GM19238 (cell line): ENCODE data around the gene SLC43A2.
A peak's percentile ranks its signal among the peaks of the same experiment; 100 is the strongest.

Source experiments
- DNase-seq: peaks from one replicate; pipeline ENCODE4 v3.0.0; 2011; ENCODE audit warnings: low spot score; ENCODE audit not compliant: insufficient read length

SLC43A2 gene

DNA sequence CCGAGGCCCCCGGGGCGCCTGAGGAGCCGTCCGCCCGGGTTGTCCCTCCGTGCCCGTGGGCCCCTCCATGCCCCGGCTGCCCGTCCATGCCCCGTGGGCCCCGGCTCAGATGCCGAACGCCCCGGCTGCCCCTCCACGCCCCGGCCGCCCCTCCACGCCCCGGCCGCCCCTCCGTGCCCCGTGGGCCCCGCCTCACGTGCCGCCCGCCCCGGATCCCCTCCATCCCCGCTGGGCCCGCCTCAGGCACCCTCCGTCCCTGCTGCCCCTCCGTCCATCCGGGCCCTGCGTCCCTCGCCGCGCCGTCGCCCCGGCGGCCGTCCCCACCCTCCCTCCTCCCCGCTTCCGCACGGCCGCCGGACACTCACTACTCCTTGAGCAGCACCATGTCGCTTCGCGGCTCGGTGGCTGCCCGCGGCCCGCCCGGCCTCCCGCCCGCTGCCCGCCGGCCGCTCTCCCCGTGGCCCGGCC is 66.4 kb downstream of the SLC43A2 start:
- DNase-seq, result peak; percentile 47

DNA sequence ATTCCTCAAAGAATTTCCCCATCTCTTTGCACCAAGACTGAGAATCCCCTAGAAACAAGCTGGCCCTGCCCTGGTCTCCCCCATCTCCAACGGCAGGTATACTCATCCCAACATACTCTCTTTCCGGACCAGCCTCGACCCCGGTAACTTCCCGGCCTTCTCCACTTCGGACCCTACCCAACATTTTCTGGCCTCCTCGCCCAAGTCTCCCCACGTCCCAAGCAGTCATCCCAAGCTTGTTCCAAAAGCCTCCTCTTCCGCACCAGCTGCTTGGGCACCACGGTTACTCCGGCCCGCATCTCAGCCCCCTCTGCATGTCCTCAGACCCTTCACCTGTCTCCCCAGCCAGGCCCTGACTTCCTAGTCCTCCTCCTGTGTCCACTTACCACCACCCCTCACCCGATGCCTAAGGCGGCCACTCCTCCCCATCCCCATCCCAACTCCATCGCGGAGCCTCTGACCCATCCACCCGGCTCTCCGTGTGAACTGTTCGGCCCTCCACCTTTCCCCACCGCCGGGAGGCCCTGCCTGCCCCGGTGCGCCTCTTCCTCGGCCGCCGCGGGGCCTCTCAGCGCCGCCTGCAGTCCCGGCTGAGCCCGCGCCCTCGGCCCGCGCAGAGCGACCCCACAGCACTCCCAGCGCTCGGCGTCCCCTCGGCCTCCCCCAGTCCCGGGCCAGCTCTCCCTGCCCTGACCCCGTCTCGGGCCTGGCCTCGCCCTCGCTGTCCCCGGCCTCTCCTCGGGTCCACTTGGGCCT is 67.0 kb downstream of the SLC43A2 start:
- DNase-seq, result peak; percentile 56

DNA sequence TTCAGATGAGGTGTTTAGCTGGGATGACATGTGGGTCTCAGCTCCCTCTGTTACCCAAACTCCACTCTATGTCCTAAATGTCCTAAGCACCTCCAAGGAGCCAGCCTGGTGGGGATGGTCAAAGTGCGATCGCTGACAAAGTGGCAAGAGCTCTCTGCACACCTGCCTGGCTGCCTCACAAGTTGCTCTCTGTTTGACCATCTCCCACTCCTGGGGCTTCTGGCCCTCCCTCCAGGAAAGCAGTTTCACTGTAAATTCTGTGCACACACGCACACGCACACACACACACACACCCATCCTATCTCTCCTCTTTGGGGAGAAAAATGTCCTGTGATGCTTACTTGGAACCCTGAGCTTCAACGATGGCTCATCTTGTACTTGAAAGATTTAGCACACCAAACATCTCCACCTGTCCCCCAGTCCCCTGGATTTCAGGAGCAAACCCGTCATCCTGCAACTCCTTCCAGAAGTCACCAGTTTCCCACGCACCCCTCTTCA is 67.7 kb downstream of the SLC43A2 start:
- no peak for DNase-seq

DNA sequence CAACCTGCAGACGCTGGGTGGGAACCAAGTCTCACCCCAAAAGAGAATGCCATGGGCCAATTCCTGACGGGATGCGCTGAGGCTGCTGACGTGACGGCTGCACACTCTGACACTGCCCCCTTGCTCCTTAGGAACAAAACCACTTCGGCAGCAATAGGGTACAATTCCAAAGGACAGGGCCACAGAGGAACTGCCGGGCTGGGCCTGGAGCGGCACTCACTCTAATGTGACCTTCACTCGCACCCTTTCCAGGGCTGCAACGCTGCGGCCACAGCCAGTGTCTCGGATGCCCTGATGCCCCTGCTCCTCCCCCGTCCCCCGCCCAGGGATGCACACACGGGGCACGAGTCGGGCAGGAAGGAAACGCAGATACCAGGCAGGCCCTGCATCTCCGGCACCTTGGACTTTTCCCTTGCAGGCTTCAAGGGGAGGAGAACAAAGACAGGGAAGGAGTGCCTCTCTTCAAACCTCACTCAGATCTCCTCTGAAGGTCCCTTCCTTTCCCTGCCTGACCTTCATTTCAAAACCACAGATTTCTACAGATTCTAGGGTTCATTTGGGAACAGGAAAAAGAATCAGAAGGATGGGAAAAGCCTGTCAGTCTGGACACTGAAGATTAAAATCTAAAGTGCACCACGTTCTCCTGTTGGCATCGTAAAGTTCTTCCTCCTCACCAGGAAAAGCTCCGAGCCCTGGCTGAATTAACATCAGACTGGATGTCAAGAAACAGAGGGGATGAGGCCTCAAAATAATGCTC is 68.4 kb downstream of the SLC43A2 start:
- no peak for DNase-seq

DNA sequence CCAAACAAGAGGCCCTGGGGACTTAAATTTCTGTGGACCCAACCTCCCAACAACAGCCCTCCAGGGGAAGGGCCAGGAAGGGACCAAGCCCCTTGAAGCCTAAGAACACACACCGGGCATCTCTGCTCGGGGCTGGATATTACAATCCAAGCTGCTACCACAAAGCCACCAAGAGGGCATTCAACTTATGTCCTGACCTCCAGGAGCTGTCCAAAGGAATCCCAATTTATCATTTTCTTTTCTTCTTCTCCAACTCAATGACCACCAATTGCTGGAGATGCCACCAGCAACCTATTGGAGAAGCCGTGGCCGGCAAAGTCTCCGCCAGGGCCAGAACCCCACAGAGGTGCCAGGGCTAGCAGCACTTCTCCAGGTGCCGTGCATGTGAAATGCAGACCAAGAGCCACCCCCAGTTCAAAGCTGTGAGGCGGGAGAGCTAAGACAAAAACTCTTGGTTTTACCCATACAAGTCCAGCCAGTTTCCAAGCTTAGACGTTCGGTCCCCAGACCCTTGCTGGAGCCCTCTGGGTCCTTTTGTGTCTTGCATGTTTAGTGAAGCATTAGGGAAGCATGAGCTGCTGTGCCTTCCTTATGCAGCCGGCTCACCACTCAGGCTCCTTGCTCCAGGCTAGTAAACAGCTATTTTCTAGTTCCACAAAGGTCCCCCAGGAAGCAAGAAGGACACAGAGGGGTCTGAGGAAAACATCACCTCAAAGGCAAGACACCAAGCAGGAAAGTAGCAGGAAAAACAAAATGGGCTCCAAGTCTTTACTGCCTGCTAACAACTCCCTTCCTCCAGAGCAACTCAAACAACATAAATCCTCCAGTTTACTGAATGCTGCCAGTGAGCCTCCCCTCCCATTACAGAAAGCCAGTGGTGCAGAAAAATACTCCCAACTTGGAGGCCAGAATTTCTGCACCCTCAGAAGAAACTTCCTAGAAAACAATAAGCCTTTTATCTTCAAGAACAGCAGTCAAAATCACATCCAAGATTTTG is 69.3 kb downstream of the SLC43A2 start:
- DNase-seq, result no peak

DNA sequence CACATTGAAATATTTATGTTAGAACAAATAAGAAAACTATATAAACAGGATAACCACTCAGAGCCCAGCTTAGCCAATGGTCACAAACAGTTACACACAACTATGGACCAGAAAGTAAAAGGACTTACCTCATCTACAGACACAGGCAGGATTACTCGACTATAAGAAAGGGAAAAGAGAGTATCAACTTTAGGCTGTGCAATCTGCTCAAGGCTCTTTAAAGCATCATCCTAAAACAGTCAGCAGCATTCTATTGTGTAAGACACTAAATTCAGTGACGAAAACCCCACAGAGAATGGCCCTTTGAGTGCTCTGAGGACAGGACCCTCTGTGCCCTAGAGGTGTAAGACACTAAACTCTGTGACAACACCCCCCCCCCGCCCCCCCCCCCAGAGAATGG is 70.2 kb downstream of the SLC43A2 start:
- DNase-seq, result no peak

DNA sequence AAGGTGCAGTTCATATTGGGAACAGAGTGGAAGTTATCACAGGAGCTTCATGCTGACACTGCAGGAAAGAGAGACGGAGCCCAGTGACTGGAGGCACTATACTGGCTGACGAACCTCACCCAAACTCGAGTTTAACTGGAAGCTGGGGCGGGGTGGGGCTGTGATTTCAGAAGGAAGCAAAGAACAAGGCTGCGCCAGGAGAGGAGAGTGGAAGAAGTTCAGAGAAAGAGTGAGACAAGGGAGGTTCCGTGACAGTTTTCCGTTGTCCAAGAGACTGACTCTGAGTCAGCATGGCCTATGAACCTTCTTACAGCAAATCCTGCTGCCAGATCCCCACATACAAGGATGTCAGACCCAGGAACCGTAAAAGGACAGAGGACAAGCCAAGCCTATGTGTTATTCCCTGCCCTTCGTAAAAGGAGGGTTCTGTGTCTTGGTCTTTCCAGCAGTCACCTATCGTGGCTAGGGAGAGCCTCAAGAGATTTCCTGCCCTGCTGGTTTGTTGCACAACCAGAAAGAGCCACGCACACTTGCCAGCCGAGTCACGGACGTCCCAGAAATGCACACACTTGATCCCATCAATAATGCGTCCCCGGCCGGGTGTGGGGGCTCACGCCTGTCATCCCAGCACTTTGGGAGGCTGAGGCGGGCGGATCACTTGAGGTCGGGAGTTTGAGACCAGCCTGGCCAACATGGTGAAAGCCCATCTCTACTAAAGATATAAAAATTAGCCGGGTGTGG is 71.1 kb downstream of the SLC43A2 start:
- no peak for DNase-seq

DNA sequence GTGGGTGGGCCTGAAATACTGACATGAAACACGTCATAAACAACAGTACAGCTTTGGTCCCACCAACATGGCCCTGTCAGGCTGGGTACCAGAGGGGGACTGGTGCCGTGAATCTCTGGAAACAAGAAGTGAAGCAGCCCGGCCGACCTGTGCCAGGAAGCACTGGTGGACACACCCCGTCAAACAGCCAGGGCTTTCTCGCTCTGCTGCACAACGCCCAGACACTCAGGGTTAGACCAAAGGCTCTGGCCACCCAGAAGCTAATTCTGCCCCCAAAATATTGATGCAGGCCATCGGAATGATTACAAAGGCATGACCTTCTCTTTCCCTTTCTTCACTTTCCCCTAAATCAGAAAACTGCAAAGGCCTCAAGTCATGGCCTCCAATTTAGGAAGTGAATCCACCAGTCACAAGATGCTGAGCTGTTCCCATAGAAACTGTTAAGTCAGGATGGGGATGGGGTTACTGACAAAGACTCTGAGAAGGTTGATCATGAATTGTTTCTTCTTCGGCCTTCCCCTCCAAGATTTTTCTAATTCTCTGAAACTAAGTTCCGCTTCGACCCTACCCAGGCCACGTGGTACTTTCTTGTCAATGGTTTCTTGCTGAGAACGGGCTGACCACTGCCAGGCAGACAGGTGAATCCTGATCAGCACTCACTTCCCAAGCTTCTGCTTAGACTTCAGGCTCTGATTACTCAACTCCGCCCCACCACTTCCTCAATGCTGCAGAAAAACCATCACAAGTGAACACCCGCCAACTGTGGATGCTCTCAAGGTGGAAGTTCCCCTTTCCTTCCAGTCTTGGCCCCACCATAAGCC is 72.8 kb downstream of the SLC43A2 start:
- DNase-seq, result peak; percentile 51

DNA sequence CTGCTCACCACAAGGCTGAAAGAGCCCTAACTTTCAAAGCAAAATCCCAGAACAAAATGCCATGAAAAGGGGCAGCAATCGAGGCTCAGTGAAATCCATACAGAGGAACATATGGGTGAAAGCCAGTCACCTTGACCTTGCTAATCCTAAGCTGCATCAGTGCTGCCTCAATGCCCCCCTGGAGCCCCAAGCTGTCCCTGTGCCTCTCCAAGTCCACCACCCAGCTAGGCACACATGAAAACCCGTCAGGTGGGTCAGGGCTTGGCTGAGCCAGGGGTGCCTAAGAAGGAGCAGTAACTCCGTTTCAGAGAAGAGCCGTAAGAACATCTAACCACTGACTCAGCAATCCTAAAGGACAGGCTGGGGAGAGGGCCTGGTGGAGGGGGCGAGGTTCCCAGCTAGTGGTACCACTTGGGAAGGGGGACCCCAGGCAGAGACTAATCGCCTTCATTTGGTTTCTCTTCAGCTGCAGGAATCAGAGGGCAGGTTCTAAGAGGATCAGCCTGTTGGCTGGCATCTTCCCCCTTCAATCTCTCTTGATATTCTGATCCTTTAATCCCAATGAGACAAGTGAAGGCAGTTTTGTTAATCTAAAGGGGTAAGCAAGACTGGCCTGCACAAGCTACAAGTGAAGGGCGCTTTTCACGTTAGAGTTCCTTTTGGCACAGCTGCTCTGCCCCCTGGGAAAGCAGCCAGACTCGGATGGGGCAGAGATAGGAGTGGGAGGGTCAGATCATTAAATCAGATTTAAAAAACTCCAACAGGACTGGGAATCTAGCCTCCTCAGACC is 73.7 kb downstream of the SLC43A2 start:
- no peak for DNase-seq

DNA sequence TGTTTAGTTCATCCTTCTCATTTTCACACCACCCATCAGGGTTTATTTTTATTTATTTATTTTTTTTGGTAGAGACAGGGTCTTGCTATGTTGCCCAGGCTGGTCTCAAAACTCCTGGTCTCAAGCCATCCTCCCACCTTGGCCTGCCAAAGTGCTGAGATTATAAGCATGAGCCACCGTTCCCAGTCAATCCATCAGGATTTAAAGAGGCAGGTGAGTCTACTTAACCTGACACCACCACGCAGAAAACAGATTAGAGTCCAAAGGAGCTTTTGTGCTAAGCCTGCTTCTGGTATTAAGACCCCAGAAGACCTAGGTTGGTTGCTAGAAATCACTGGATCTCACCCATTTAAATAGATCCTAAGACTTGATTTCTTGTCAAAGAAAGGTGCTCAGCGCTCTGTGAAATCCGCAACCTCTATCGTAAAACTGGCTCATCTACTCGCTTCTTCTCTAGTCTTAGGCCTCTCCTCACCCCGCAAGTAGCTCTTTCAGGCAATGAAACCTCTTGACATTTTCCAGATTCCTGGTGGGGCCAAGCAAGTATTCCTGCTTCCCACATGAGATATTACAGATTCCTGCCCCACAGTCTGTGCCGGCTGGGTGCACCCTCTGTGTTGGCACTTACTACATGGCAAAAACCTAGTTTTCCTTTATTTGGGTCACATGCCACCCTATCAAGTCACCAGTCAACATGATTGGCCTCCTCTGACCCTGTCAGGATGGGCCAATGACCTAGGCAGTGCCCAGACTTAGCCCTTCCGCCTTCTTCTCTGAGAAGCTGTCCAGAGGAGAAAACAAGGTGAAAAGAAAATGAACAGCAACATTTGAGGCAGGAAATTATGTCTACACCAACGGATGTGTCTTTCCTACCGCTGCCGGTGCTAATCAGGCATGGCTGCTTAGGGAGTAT is 75.0 kb downstream of the SLC43A2 start:
- no peak for DNase-seq

DNA sequence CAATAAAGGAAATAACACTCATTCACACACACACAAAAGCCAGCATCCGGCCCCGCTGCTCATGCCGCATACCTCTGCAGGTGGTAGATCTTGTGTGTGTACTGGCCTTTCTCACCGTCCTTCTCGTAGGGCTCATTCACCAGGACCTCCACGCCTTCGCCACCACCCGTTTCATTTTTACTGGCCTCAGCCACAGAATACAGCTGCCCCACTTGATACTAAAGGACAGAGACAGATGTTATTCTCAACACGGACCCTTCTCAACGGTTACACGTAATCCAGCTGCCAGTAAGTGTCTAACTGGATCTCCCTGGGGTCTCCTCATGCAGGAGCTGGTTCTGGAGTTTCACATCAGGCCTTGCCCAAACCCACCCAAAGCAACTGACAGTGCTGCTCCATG is 75.7 kb downstream of the SLC43A2 start:
- DNase-seq, result no peak

DNA sequence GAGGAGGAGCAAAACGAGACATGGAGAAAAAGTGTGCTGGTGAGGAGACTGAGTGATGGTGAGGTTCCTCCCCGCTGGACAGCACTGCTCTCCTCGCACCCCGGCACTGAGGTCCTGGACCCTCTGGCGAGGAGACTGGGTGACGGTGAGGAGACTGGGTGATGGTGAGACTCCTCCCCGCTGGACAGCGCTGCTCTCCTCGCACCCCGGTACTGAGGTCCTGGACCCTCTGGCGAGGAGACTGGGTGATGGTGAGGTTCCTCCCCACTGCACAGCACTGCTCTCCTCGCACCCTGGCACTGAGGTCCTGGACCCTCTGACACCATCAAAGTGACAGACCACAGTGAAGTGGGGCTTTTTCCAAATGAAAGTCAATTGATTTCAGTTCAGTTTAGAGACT is 76.9 kb downstream of the SLC43A2 start:
- no peak for DNase-seq

DNA sequence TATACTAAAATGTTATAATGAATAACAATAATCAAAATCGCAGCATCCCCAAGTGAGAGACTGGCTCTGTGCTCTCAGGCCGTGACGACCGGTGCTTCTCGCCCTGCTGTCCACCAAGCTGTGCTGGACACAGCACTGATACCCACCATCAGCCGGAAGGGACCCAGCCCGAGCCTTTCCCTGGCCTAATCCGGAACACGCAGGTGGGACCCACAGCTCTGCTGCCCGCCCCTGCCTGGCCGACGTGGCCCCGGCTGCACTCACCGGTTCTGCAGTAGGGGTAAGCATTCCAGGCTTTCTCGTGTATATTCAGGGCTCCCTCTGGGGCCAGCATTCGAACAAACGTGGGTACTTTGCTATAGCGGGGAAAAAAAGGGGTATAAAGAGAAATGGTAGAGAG is 80.6 kb downstream of the SLC43A2 start:
- DNase-seq, result no peak

DNA sequence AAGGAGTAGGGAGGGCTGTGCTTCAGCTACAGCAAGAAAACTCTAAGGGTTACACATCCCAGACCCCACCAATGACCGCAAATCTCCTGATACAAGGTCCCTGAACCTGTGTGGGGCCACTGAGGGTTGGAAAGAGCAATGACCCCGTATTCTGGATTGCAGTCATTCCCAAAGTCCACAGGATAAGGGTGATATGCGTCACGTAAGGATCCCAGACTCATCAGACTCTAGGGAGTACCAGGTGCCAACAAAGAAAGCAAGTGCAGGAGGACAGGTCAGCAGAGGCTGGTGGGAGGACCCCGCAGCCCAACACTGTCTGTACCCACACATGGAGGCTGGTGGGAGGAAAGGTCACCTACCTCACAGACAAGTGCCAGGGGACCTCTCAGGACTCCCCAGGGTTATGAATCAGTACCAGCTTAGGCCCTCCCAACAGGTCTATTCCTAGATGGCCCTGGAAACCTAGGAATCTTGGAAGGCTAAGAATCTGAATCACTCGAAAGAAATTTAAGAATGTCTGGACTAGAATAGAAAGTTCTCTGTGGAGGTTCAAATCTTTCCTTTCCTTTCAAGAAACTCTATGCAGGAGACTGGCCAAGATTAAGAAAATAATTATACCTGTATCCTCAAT is 82.2 kb downstream of the SLC43A2 start:
- DNase-seq, result no peak

DNA sequence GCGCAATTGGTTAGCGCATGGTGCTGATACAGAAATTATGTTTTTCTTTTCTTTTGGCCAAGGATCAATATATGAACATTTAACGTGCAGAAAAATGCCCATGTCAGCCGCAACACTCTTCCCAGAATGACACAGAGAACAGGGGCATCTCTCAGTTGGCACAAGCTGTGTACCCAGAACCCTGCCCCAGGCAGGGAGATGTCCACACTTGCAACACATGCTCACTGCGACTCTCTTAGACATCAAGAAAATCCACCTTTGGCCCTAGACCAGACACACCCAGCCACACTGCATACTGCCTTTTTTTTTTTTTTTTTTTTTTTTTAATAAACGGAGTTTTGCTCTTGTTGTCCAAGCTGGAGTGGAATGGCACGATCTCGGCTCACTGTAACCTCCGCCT is 83.0 kb downstream of the SLC43A2 start:
- DNase-seq, result no peak

DNA sequence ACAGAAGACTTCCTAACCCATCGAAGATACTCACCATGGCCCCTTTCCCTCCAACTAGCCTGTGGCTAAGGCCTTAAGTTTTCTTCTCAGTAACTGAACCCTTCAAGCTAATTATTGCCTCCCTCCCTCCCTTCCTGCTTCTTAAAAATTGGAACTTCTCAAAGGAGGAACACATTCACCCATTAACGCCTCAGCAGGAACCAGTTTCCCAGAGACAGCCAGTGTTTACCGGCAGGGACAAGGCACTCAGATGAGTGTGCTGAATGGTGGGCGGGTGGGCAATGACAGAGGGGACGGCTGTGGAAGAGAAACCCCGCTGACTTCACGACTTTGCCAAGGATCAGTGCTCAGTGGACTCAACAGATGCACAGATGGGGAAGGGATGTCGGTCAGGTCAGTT is 86.3 kb downstream of the SLC43A2 start:
- no peak for DNase-seq

DNA sequence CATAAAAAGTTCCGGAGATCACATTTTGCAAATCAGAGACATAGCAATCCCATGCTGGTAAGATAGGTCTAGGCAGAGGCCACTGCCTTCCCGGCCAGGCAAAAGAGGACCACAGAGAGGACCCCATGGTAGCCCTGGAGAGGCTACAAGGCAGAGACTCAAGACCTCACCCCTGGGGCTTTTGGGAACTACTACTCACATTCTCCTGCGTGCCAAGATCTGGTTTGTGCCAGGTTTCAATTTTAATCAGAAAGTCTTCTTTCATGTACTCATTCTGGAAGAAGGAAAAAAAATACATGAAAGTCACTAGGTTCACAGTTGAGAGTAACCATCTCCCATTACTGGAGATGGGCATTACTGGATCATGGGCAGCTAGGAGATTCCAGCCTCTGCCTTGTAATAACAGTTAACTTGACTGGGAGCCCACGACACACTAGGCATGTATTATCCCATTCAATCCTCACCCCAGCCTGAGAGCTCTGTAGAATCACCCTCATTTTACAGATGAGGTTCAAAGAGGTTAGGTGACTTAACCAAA is 87.2 kb downstream of the SLC43A2 start:
- DNase-seq, result no peak
